Keratinocyte (primary cell): ENCODE data around the gene TENM4.

ENCODE experiments used
- EZH2 ChIP-seq: IDR thresholded peaks from one replicate; pipeline ENCODE4 v1.6.1; 2012; ENCODE audit warnings: inconsistent platforms, mild to moderate bottlenecking, low read length, moderate library complexity
- TF ChIP-seq, protein P1 (sequence below), 3 experiments: IDR thresholded peaks in 1 of 3; conservative IDR thresholded peaks in 1 of 3; optimal IDR thresholded peaks in 1 of 3; 2 replicates in 2 of 3; 3 replicates in 1 of 3; pipeline versions ENCODE3 to v1.5.1; 2011; ENCODE audit warnings: low read length in 3 of 3, mild to moderate bottlenecking in 3 of 3, moderate library complexity in 2 of 3, control low read depth in 1 of 3, inconsistent platforms in 1 of 3; ENCODE audit not compliant: insufficient read depth in 2 of 3; ENCODE audit errors: extremely low read depth in 1 of 3

DNA sequence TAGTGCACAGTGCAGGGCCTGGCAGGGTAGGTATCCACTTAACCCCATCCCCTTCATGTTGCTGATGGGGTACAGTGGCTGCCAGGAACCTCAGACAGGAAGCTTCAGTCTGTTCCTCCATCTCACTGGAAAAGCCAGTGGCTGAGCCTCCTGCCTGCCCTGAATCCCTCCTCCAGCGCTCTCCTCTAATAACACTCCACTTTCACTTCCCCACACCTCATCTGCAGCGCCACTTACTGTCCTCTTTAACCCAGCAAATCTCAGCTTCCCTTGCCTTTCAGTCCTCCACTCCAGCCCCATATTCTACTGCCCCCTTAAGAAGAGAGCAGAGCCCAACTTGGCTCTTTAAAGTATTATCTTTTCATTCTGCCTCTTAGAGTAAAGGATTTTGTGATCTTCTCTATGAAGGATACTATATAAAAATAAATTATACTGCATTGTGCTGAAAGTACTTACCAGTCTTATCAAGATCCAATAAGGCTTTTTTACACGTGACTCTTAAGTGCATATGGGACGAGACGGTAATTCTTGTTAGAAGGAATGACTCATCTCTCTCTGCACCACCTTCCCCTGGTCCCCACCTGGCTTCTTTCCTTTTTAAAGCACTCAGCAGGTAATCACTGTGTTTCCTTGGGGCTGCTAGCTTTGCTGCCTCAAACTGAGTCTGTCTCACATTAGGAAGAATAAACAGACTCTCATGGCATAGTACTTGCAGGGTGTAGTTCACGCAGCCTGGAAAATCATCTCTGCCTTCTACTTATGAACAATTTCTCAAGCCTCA lies 628.1 kb downstream of the TENM4 start:
- TF ChIP-seq, protein P1, sequence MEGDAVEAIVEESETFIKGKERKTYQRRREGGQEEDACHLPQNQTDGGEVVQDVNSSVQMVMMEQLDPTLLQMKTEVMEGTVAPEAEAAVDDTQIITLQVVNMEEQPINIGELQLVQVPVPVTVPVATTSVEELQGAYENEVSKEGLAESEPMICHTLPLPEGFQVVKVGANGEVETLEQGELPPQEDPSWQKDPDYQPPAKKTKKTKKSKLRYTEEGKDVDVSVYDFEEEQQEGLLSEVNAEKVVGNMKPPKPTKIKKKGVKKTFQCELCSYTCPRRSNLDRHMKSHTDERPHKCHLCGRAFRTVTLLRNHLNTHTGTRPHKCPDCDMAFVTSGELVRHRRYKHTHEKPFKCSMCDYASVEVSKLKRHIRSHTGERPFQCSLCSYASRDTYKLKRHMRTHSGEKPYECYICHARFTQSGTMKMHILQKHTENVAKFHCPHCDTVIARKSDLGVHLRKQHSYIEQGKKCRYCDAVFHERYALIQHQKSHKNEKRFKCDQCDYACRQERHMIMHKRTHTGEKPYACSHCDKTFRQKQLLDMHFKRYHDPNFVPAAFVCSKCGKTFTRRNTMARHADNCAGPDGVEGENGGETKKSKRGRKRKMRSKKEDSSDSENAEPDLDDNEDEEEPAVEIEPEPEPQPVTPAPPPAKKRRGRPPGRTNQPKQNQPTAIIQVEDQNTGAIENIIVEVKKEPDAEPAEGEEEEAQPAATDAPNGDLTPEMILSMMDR (optimal IDR thresholded peaks at IDR 0.05 in 1 of 3, IDR thresholded peaks at IDR 0.05 in 1 of 3, conservative IDR thresholded peaks at IDR 0.05 in 1 of 3; ENCODE audit: extremely low read depth in 1 of 3, insufficient read depth in 2 of 3, low read length in 3 of 3): no peak
- TF ChIP-seq EZH2: no peak
